ENCODE measurements around the gene OSBPL1A.

OSBPL1A gene

GRCh38 chr18:24176727-24177416 lies 220.8 kb downstream of the OSBPL1A start:
- no peak for TF ChIP-seq SPI1 (IDR thresholded peaks at IDR 0.05; ENCODE audit: borderline replicate concordance, low read depth)
- TF ChIP-seq CTCF (IDR thresholded peaks at IDR 0.05; ENCODE audit: insufficient read depth, low read length) = peak; percentile 71
- no peak for TF ChIP-seq POLR2AphosphoS5 (IDR thresholded peaks at IDR 0.05; ENCODE audit: low read depth)
- no peak for TF ChIP-seq GABPA (IDR thresholded peaks at IDR 0.05; ENCODE audit: low read depth)
- H3K4me3 ChIP-seq (replicated peaks; ENCODE audit: insufficient read depth, low read length) = no peak overlapping the region
- peak; percentile 21 to 62 for DNase-seq (ENCODE audit: low read depth in 1 of 2, low spot score in 1 of 2)
- H3K27ac ChIP-seq (replicated peaks) = no peak overlapping the region
- H3K27me3 ChIP-seq (ENCODE audit: insufficient read depth, poor library complexity, severe bottlenecking) = no peaks in the 10 kb centered on the region

- H3K4me3 ChIP-seq (replicated peaks; ENCODE audit: insufficient read depth, low read length) = no peak overlapping the region
- no peaks in the 10 kb centered on the region for H3K27me3 ChIP-seq (ENCODE audit: insufficient read depth, poor library complexity, severe bottlenecking)
- TF ChIP-seq POLR2AphosphoS5 (IDR thresholded peaks at IDR 0.05; ENCODE audit: low read depth) (no peak), CTCF (IDR thresholded peaks at IDR 0.05; ENCODE audit: insufficient read depth, low read length) (no peak), REST (IDR thresholded peaks at IDR 0.05; ENCODE audit: insufficient replicate concordance, low read depth) (no peak), SPI1 (IDR thresholded peaks at IDR 0.05; ENCODE audit: borderline replicate concordance, low read depth) (no peak), GABPA (IDR thresholded peaks at IDR 0.05; ENCODE audit: low read depth) (no peak)
- no peak overlapping the region for H3K27ac ChIP-seq (replicated peaks)
- DNase-seq (ENCODE audit: low read depth in 1 of 2, low spot score in 1 of 2) = no peak
These were observed 223.6 kb downstream of the OSBPL1A start for GRCh38 chr18:24173997-24174396.

GRCh38 chr18:24170360-24170759 lies 227.3 kb downstream of the OSBPL1A start:
- H3K4me3 ChIP-seq (replicated peaks; ENCODE audit: insufficient read depth, low read length) = no peak overlapping the region
- no peak overlapping the region for H3K27ac ChIP-seq (replicated peaks)
- no peaks in the 10 kb centered on the region for H3K27me3 ChIP-seq (ENCODE audit: insufficient read depth, poor library complexity, severe bottlenecking)
- no peak for DNase-seq (ENCODE audit: low read depth in 1 of 2, low spot score in 1 of 2)
- TF ChIP-seq GABPA (IDR thresholded peaks at IDR 0.05; ENCODE audit: low read depth) (no peak), POLR2AphosphoS5 (IDR thresholded peaks at IDR 0.05; ENCODE audit: low read depth) (no peak), CTCF (IDR thresholded peaks at IDR 0.05; ENCODE audit: insufficient read depth, low read length) (no peak), SPI1 (IDR thresholded peaks at IDR 0.05; ENCODE audit: borderline replicate concordance, low read depth) (no peak), REST (IDR thresholded peaks at IDR 0.05; ENCODE audit: insufficient replicate concordance, low read depth) (no peak)

GRCh38 chr18:24168496-24168895 lies 229.1 kb downstream of the OSBPL1A start:
- no peaks in the 10 kb centered on the region for H3K27me3 ChIP-seq (ENCODE audit: insufficient read depth, poor library complexity, severe bottlenecking)
- TF ChIP-seq GABPA (IDR thresholded peaks at IDR 0.05; ENCODE audit: low read depth) (no peak), POLR2AphosphoS5 (IDR thresholded peaks at IDR 0.05; ENCODE audit: low read depth) (no peak), CTCF (IDR thresholded peaks at IDR 0.05; ENCODE audit: insufficient read depth, low read length) (no peak), SPI1 (IDR thresholded peaks at IDR 0.05; ENCODE audit: borderline replicate concordance, low read depth) (no peak), REST (IDR thresholded peaks at IDR 0.05; ENCODE audit: insufficient replicate concordance, low read depth) (no peak)
- DNase-seq (ENCODE audit: low read depth in 1 of 2, low spot score in 1 of 2) = no peak
- H3K4me3 ChIP-seq (replicated peaks; ENCODE audit: insufficient read depth, low read length) = no peak overlapping the region
- H3K27ac ChIP-seq (replicated peaks) = no peak overlapping the region

Data from HL-60 (cell line).